ENCODE measurements around the gene ST6GAL1. TPM values are rescaled to one million over a fixed set of nuclear protein-coding genes. Genes with fewer than 3 reads are reported as not detected.

ST6GAL1 gene
- total and polyA plus RNA-seq, 2 of the 13 experiments (the other 11 are each of a cell fraction or from before 2014, with no cell fraction given) = 79.9 to 164 TPM

- TF ChIP-seq PHF20 (CRISPR knock-in tag; IDR thresholded peaks at IDR 0.05) (no peak), ZNF546 (CRISPR knock-in tag; conservative IDR thresholded peaks at IDR 0.05) (0 out of 2 replicates have a peak, but pooled peaks have one; percentile 50), ZMYM2 (CRISPR knock-in tag; IDR thresholded peaks at IDR 0.05) (no peak), SRY (CRISPR knock-in tag; IDR thresholded peaks at IDR 0.05) (peak; percentile 19; the same call in 1 of the 2 replicates), FOXO1 (CRISPR knock-in tag; IDR thresholded peaks at IDR 0.05) (peak; percentile 34; the same call in 1 of the 2 replicates), ZNF292 (CRISPR knock-in tag; IDR thresholded peaks at IDR 0.05; ENCODE audit: borderline replicate concordance, low read depth) (peak; percentile 89), ZNF431 (CRISPR knock-in tag; IDR thresholded peaks at IDR 0.05; ENCODE audit: borderline replicate concordance, low read depth) (0 out of 2 replicates have a peak, but pooled peaks have one; percentile 23), ZFY (CRISPR knock-in tag; IDR thresholded peaks at IDR 0.05) (no peak; the same call in 1 of the 2 replicates), ZSCAN30 (CRISPR knock-in tag; IDR thresholded peaks at IDR 0.05) (no peak), PHF5A (CRISPR knock-in tag; IDR thresholded peaks at IDR 0.05; ENCODE audit: low read depth, unreplicated experiment) (peak; percentile 26), TAF15 (IDR thresholded peaks at IDR 0.05; ENCODE audit: low read depth, low read length, poor library complexity, severe bottlenecking) (no peak), TFDP1 (CRISPR knock-in tag; IDR thresholded peaks at IDR 0.05; ENCODE audit: borderline replicate concordance) (peak; percentile 27; the same call in 1 of the 2 replicates), KMT2B (CRISPR knock-in tag; IDR thresholded peaks at IDR 0.05) (peak; percentile 35; the same call in 1 of the 2 replicates), CSRNP1 (CRISPR knock-in tag; IDR thresholded peaks at IDR 0.05) (0 out of 2 replicates have a peak, but pooled peaks have one; percentile 25), XRCC5 (optimal IDR thresholded peaks at IDR 0.05; ENCODE audit: low read length) (no peak), MXD4 (CRISPR knock-in tag; IDR thresholded peaks at IDR 0.05) (no peak), ZNF574 (CRISPR knock-in tag; IDR thresholded peaks at IDR 0.05) (peak; percentile 44; the same call in 1 of the 2 replicates), ZC3H13 (CRISPR knock-in tag; IDR thresholded peaks at IDR 0.05) (0 out of 2 replicates have a peak, but pooled peaks have one; percentile 15), ARNT2 (CRISPR knock-in tag; IDR thresholded peaks at IDR 0.05; ENCODE audit: low read depth) (0 out of 2 replicates have a peak, but pooled peaks have one; percentile 52), TAF1 (CRISPR knock-in tag; IDR thresholded peaks at IDR 0.05) (peak; percentile 73), SMYD3 (CRISPR knock-in tag; IDR thresholded peaks at IDR 0.05) (peak; percentile 69; the same call in 1 of the 2 replicates), KDM3A (CRISPR knock-in tag; IDR thresholded peaks at IDR 0.05; ENCODE audit: low read depth) (0 out of 2 replicates have a peak, but pooled peaks have one; percentile 48), SATB2 (CRISPR knock-in tag; IDR thresholded peaks at IDR 0.05) (0 out of 2 replicates have a peak, but pooled peaks have one; percentile 6), ZNF160 (CRISPR knock-in tag; IDR thresholded peaks at IDR 0.05) (no peak), NFIB (CRISPR knock-in tag; IDR thresholded peaks at IDR 0.05; ENCODE audit: borderline replicate concordance) (no peak)
These were observed 1.4 kb downstream of the ST6GAL1 start (continued) for GRCh38 chr3:186931532-186932280.

All from HepG2 (cell line).